ENCODE results near the gene CHI3L1.

CHI3L1 gene

DNA sequence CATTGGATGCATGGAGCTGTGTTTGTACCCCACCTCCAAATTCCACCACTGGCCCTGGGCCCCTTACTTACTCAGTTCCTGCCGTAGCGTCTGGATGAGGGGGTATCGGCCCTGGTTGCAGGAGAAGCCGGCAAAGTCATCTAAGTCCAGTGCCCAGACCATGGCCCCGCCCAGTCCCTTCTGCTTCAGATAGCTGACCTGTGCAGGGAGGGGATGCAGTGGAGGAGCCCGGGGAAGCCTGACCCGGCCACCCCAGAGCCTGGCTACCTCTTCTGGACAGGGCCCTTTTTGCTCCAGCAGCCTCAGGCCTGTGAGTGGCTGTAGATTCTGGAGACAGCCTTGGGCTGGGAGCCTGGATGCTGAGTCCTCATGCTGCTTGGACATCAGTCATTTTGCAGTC, 31.2 kb upstream of the CHI3L1 start:
- TF ChIP-seq SIN3A (IDR thresholded peaks at IDR 0.05; ENCODE audit: borderline replicate concordance, insufficient read depth, low read length) (no peak), TAF1 (IDR thresholded peaks at IDR 0.05; ENCODE audit: borderline replicate concordance, insufficient read depth, low read length) (no peak), POLR2AphosphoS5 (IDR thresholded peaks at IDR 0.05; ENCODE audit: low read depth, low read length) (no peak), FOXP2 (optimal IDR thresholded peaks at IDR 0.05; ENCODE audit: borderline replicate concordance, extremely low read depth, extremely low read length, insufficient read depth) (no peak)
- TF ChIP-seq, protein P1, sequence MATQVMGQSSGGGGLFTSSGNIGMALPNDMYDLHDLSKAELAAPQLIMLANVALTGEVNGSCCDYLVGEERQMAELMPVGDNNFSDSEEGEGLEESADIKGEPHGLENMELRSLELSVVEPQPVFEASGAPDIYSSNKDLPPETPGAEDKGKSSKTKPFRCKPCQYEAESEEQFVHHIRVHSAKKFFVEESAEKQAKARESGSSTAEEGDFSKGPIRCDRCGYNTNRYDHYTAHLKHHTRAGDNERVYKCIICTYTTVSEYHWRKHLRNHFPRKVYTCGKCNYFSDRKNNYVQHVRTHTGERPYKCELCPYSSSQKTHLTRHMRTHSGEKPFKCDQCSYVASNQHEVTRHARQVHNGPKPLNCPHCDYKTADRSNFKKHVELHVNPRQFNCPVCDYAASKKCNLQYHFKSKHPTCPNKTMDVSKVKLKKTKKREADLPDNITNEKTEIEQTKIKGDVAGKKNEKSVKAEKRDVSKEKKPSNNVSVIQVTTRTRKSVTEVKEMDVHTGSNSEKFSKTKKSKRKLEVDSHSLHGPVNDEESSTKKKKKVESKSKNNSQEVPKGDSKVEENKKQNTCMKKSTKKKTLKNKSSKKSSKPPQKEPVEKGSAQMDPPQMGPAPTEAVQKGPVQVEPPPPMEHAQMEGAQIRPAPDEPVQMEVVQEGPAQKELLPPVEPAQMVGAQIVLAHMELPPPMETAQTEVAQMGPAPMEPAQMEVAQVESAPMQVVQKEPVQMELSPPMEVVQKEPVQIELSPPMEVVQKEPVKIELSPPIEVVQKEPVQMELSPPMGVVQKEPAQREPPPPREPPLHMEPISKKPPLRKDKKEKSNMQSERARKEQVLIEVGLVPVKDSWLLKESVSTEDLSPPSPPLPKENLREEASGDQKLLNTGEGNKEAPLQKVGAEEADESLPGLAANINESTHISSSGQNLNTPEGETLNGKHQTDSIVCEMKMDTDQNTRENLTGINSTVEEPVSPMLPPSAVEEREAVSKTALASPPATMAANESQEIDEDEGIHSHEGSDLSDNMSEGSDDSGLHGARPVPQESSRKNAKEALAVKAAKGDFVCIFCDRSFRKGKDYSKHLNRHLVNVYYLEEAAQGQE (IDR thresholded peaks at IDR 0.05; ENCODE audit: insufficient read depth in 1 of 2, low read depth in 2 of 2, low read length in 2 of 2): no peak

DNA sequence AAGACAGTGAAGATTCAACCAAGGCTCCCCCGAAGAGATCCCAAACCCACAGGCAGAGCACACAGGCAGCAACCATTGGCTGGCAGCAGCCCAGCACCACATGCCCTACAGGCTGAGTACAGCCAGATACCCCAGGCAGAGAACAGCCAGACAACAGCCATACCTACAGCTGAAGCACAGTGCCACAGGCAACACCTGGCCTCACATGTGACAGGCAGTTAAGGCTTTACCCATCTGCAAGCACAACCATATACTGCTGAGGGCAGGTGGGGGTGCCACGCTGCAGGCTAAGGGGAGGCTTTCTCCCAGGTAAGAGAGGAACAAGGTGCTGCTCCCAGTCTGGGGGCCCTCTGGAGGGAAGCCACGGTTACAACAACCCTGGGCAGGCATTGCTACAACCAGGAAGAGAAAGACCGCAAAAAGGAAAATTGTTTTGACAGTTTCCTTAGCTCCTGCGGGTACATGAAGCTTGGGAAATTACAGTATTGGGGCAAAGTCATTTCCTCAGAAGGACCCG, 30.7 kb upstream of the CHI3L1 start:
- TF ChIP-seq TAF1 (IDR thresholded peaks at IDR 0.05; ENCODE audit: borderline replicate concordance, insufficient read depth, low read length): no peak
- no peak for TF ChIP-seq FOXP2 (optimal IDR thresholded peaks at IDR 0.05; ENCODE audit: borderline replicate concordance, extremely low read depth, extremely low read length, insufficient read depth)
- no peak for TF ChIP-seq SIN3A (IDR thresholded peaks at IDR 0.05; ENCODE audit: borderline replicate concordance, insufficient read depth, low read length)
- TF ChIP-seq, protein P1 (IDR thresholded peaks at IDR 0.05; ENCODE audit: insufficient read depth in 1 of 2, low read depth in 2 of 2, low read length in 2 of 2): no peak
- TF ChIP-seq POLR2AphosphoS5 (IDR thresholded peaks at IDR 0.05; ENCODE audit: low read depth, low read length): no peak

DNA sequence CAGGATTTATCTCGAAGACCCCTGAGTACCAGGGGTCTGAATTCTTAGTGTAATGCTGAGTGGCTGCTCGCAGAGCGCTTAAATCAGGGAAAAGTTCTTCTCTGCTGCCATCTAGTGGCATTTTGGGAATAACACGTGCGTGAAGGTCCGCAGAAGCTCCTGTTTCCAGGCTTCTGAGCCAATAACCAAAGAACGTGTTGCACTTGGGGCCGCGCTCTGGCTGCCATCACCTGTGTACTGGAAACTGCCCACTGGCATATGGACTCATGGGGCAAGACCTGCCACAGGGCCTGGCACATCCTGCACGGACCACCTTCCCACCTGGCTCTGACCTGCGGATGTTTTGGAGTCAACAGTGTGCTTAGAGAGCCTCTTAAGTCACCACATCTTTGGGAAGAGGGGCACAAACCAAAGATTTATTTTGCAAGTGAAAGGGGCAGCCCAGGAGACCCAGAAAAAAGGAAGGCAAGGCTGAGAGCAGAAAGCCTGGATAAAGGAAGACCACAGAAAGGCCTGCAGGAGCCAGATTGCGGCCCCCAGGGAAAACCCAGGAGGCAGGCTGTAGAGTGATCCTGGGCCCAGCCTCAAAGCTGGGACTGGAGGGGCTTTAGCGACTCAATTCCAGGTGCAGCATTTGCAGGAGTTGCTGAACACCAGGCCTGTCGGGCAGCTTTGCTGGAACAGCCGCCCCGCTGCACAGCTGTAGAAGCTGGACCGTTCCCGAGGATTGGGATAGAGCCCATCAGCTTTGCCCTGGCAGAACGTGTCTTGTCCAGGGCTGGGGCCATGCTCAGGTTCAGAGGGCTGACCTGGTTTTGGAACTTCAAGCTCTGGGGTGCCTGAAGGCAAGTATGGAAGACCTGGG, 30.0 kb upstream of the CHI3L1 start:
- TF ChIP-seq SIN3A (IDR thresholded peaks at IDR 0.05; ENCODE audit: borderline replicate concordance, insufficient read depth, low read length) (no peak), FOXP2 (optimal IDR thresholded peaks at IDR 0.05; ENCODE audit: borderline replicate concordance, extremely low read depth, extremely low read length, insufficient read depth) (no peak), POLR2AphosphoS5 (IDR thresholded peaks at IDR 0.05; ENCODE audit: low read depth, low read length) (no peak), TAF1 (IDR thresholded peaks at IDR 0.05; ENCODE audit: borderline replicate concordance, insufficient read depth, low read length) (no peak)
- TF ChIP-seq, protein P1 (IDR thresholded peaks at IDR 0.05; ENCODE audit: insufficient read depth in 1 of 2, low read depth in 2 of 2, low read length in 2 of 2): no peak

DNA sequence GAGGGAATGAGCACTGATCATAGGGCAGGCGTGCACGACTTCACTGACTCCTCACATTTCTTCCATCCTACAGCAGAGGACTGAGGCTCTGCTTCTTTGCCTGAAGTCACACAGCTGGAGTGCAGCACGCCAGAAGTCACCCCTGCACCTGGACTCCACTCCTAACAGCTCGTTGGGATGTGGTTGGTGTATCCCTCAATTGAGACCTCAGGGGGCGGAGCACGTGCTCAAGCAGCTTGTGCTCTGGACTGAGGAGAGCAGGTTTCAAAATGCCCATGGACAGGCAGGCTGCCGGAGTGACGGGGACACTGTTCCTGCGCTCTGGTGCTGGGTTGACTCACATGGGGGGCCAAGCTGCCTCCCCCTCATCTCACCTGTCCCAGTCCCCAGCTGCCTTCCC, 29.1 kb upstream of the CHI3L1 start:
- TF ChIP-seq, protein P1 (IDR thresholded peaks at IDR 0.05; ENCODE audit: insufficient read depth in 1 of 2, low read depth in 2 of 2, low read length in 2 of 2): no peak
- TF ChIP-seq FOXP2 (optimal IDR thresholded peaks at IDR 0.05; ENCODE audit: borderline replicate concordance, extremely low read depth, extremely low read length, insufficient read depth): no peak
- no peak for TF ChIP-seq POLR2AphosphoS5 (IDR thresholded peaks at IDR 0.05; ENCODE audit: low read depth, low read length)
- TF ChIP-seq SIN3A (IDR thresholded peaks at IDR 0.05; ENCODE audit: borderline replicate concordance, insufficient read depth, low read length): no peak
- TF ChIP-seq TAF1 (IDR thresholded peaks at IDR 0.05; ENCODE audit: borderline replicate concordance, insufficient read depth, low read length): no peak

All from PFSK-1 (cell line).